HG02798 (cell line): ENCODE measurements around the gene CNDP2.
"Not testable (repeated sequence)": the region's sequence is repeated elsewhere in the genome, so short reads cannot be mapped to it uniquely, and the experiment has no call there.

Source experiments
- ATAC-seq: cut with Tn5 transposase; IDR thresholded peaks from one replicate; pipeline ENCODE4 v1.9.1; 2021; ENCODE audit warnings: mild to moderate bottlenecking; ENCODE audit not compliant: unreplicated experiment, poor library complexity

CNDP2 gene

DNA sequence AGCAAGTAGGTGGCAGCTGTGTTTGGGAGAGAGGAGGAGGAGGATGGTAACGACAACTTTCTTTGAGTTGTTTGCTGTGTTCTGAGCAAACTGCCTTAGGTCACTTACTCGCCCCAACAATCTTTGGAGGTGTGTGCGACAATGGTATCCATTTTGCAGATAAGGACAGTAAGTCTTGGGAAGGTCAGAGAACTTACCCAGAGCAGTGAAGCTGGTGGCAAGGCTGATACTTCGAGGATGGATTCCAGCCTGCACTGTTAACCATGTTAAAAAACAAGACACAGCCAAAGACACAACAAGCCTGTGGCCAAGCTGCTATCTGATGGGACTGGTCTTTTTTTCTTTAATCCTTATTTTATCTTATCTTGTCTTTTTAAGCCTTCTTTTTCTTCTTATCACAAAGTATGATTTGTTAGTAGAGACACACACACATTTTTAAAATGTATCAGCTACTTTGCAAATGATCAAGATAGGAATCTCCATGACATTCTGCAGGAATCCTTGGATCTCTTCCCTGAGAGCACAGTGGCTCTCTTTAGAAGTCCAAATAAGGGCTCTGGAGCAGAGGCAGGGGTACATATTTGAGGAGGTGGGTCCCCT is 66.1 kb downstream of the CNDP2 start:
- ATAC-seq: no peak

DNA sequence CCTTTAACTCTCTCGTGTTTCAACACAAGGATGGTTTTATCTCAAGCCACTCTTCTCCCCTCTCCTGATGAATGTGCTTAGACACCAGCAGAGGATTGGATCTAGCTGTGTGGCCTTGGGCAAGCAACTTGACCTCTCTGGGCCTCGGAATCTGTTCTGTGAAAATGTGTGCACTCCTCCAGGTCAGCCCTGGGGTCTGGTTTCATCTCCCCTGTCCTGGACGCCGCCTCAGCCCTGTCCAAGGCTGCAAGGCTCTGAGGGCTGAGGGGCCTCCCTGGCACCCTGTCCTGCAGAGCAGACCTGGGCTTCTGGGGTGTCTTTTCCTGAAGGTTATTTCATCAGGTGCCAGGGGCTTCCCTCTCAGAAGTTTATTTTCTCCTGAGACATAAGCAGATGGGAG is 66.6 kb downstream of the CNDP2 start:
- no peak for ATAC-seq

DNA sequence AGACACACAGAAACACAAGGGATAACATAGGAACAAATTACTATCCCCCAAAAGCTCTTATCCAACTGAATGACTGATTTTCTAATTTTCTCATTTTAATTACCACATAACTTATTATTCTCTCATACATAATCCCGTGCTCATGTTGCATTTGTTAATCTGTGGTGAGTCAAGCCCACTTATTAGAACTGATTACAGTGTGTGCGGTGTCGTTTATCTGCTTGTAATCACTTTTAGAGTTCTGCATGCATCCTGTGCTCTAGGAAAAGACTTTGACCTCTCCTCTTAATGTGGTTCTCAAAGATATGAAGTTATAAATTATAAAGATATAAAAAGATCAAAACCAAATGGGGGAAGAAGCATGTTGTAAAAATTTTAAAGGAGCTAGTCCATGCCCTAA is 67.8 kb downstream of the CNDP2 start:
- no peak for ATAC-seq

DNA sequence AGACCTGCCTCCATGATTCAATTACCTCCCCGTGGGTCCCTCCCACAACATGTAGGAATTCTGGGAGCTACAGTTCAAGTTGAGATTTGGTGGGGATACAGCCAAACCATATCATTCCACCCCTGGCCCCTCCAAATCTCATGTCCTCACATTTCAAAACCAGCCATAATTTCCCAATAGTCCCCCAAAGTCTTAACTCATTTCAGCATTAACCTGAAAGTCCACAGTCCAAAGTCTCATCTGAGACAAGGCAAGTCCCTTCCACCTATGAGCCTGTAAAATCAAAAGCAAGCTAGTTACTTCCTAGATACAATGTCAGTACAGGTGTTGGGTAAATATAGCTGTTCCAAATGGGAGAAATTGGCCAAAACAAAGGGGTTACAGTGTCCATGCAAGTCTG is 69.0 kb downstream of the CNDP2 start:
- ATAC-seq: not testable (repeated sequence)

DNA sequence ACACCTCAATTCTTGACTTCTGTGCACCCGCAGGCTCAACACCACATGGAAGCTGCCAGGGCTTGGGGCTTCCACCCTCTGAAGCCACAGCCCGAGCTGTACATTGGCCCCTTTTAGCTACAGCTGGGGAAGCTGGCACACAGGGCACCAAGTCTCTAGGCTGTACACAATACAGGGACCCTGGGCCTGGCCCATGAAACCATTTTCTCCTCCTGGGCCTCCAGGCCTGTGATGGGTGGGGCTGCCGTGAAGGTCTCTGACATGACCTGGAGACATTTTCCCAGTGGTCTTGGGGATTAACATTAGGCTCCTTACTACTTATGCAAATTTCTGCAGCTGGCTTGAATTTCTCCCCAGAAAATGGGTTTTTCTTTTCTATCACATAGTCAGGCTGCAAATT is 69.8 kb downstream of the CNDP2 start:
- ATAC-seq: not testable (repeated sequence)

DNA sequence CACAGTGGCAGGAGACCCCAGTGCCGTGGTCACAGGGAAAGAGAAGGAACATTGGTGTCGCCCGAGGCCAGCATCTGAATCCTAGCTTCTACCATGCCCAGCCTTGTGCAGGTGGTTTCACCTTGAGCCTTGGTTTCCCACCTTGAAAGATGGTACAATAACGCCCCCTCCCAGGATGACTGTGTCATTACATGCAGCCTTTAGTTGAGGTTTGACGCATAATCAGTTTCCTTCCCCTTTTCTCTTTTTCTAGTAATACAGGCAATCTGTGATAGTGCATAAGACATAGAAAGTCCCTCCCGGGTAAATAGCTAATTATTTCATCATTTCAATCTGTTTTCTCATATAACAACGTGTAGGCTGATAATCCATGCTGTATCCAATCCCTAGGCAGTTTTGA is 71.7 kb downstream of the CNDP2 start:
- no peak for ATAC-seq

DNA sequence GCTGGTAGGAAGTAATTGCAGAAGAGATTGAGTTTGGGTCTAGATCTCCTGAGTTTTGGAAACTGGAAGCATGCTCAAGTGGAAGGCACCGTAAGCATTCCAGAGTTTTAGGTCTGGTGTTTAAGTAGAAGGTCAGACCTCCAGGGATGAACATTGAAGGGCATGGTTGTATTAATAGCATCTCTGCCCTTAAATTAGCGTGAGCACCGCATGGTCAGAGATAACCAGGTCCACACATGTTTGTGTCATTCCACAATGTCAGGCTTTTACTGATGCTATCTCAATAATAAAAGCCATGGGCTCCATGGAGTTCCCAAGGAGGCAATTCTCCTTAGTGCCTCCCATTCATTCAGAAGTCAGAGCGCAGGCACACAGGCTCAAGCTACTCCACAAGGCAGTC is 73.2 kb downstream of the CNDP2 start:
- no peak for ATAC-seq

DNA sequence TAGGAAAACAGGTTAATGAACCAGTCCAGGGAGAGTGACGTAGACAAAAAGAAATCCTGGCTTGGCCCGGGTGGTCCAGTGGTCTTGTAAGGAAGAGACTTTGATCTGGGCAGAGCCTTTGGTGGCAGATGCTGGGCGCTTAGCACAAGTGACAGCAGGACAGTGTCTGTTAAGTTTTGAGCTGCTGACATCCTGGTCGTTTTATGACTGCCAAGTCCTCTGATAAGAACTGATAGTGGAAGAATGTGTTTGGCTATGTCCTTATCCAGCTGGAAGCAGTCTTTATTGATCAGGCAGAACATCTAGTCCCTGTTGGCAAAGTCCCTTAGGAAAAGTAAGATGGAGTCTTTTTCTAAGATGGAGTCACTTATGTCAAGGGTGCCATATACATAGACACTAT is 74.1 kb downstream of the CNDP2 start:
- ATAC-seq: no peak

DNA sequence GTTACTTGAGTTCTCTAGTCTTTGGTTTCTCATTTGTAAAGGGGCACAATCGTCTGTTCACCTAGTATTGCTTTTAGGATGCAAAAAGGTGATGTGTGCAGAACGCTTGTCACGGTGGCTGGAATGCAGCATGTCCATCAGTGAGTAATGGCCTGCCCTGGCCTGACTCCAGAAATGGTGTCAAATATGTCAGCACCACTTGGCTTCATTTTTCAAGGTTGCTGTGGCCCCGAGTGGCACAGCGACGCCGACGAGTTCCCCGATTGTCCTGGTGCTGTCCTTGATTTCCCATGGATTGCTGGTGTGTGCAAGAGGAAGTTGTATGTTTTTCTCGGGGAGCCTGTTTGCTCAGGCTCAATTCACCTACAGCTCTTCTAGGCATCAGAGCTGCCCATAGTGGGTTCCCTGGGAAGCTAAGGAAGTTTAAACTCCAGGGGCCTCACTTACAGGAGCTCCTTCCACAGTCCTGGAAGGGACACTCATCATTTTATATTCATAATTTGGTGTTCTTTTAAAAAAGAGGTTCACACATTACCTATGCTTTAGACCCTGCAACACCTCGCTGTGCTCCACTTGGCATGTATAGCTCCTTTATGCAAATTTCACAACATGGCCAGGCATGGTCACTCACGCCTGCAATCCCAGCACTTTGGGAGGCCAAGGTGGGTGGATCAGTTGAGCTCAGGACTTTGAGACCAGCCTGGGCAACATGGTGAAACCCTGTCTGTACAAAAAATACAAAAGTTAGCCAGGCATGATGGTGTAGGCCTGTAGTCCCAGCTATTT is 75.9 kb downstream of the CNDP2 start:
- no peak for ATAC-seq

DNA sequence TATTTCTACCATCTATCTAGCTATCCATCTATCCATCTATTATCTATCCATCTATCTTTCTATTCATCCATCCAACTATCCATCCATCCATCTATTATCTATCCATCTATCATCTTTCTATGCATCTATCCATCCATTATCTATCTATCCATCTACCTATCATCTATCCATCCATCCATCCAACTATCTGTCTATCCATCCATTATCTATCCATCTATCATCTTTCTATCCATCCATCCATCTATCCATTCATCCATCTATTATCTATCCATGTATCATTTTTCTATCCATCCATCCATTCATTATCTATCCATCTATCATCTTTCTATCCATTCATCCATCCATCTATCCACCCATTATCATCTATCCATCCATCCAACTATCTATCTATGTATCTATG is 76.9 kb downstream of the CNDP2 start:
- ATAC-seq: no peak
